Stimulated activated CD8-positive, alpha-beta memory T cell treated with anti-CD3 and anti-CD28 coated beads, Interleukin-7, amount 100 ng/mL, for 48 hours (primary cell): Measurements from ENCODE around the gene SLC9A3.
"Not testable (repeated sequence)": the region's sequence is repeated elsewhere in the genome, so short reads cannot be mapped to it uniquely, and the experiment has no call there.

ENCODE experiments used
- DNase-seq, 2 donors: peaks; one replicate each; pipeline ENCODE4 v3.0.0-alpha.2; 2020; ENCODE audit warnings: low read depth in 1 of 2; ENCODE audit errors: extremely low read depth in 1 of 2

SLC9A3 gene

DNA sequence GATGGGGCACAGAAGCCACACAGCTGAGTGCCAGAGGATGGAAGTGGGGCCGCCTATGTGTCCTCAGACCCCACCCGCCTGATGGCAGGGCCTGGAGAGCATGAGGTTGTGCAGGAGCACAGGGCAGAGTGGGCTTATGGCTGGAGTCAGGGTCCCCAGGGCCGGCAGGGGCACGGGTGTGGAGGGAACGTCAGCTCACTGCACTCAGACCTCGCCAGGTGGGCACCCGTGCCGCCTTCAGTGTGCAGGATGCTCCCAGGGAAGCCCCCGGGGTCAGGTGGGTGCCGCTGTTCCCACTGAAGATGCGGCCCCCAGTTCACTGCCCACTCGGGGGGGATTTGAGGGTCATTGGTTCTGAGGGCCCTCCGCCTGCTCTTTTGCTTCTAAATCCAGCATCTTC, 46.4 kb downstream of the SLC9A3 start:
- no peak for DNase-seq

DNA sequence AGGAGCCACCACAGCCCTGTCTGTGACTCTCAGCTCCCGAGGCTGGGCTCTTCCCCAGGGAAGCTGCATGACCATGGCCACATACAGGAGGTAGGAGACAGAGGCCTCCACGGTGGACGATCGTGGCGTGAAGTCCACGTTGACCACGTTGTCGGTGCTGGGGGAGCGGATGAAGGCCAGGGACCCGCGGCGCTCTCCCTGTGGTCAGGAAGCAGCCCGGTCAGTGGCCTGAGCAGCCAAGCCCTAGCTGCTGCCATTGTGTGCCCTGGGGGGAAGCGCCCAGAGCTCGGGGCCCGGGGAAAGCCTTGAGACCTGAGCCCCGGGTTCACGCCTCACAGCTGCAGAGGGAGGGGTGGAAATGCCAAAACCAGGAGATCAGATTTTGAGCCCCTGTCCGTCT, 47.0 kb downstream of the SLC9A3 start:
- DNase-seq: no peak

DNA sequence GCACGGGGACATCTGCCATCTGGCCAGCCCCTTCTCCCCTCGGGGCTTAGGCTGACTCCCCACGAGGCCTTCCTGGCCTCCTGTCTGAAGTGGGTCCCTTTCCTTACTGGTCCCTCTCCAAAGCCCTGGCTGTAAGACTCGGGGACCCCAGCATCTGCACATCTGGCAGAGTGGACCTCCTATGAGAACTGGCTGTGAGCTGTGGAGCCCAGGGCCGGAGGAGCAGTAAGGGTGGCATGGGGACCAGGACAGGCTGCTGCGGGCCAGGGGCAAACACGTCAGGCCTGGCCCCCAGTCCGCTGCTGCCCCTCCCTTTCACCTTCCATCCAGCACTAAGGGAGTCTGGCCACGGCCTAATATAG, 47.5 kb downstream of the SLC9A3 start:
- no peak for DNase-seq

DNA sequence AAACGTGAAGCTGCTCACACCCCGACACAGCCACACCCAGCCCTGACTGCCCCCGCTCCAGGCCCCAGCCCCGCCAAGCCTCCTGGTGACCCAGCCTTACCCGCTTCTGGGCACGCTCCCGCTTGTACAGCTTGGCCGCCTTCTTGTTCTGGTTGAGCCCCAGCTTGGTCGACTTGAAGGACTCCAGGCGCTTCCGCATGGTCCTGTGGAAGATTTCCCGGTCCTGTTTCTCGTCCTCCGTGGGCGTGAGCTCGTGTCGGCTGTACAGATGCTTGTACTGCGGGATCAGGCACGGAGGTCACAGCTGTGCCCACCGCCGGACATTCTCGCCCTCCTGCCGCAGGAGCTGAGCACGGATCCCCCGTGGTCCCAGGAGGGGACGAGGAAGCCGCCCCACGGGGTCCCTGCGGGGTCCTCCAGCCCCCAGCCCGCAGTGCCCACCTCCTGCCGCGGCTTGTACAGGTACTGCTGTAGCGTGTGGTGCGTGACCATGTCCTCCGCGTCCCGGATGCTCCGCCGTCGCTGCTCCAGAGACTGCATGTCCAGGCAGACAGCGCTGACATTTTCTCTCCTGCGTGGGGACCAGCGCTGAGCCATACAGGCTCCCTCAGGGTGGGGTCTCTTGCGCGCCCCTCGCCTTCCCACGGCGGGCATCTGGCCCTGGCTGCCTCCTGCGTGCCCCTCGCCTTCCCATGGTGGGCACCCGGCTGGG, 48.0 kb downstream of the SLC9A3 start:
- no peak for DNase-seq

DNA sequence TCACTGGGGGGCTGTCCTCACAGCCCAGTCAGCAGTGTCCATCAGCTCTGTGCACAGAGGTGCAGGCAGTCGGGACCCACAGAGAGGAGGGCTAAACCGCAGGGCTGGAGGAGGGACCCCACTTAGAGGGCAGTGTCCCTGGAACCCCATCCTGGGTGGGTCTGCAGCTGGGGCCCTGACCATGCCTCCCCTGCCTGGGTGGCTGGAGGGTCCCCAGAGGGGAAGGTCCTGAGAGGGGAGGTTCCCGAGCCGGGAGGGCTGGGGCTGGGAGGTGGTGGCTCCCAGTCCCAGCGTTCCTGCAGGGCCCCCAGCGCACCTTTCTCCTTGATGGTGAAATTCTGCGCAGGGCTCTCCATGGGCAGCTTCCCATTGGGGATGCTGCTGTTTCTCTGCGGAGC, 48.5 kb downstream of the SLC9A3 start:
- no peak for DNase-seq

DNA sequence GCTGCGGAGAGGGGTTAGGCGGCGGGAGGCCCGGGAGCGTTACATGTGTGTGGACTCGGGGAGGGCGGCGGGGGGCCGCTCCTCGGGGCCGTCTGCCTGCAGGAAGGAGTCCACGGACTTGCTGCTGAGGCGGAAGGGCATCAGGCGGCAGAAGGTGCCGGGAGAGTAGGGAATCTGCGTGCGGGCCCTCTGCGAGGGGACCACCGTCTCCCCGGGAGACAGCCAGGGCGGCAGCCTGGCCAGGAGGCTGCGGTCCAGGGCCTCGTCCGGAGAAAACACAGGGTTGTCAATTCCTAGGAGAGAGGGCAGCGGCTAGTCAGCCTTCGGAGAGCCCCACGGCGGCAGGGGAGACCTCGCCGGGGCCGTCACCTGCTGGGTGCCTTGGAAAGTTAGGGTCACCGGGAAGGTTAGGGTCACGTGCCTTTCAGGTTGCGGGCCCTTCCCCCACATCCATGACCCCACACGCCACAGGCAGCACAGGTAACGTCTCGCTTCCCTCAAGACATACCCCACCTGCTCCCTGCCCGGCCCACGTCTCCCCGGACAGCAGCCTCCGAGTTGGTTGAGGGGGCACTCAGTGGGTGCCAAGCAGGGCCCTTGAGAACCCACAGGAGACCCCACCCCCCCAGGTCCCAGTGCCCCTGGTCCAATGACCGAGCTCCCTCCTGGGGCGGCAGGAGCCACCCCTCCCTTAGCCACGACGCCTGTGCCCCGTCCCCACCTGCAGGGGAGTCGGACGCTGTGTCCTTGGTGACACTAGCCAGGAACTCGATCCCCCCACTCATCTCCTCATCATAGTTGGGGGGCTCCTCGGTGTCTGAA, 49.2 kb downstream of the SLC9A3 start:
- no peak for DNase-seq

DNA sequence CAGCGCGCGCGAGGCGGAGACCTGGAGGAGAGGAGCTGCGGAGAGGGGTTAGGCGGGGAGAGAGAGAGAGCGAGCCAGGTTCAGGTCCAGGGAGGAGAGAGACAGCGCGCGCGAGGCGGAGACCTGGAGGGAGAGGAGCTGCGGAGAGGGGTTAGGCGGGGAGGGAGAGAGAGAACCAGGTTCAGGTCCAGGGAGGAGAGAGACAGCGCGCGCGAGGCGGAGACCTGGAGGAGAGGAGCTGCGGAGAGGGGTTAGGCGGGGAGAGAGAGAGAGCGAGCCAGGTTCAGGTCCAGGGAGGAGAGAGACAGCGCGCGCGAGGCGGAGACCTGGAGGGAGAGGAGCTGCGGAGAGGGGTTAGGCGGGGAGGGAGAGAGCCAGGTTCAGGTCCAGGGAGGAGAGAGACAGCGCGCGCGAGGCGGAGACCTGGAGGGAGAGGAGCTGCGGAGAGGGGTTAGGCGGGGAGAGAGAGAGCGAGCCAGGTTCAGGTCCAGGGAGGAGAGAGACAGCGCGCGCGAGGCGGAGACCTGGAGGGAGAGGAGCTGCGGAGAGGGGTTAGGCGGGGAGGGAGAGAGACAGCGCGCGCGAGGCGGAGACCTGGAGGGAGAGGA, 49.9 kb downstream of the SLC9A3 start:
- DNase-seq: not testable (repeated sequence)

DNA sequence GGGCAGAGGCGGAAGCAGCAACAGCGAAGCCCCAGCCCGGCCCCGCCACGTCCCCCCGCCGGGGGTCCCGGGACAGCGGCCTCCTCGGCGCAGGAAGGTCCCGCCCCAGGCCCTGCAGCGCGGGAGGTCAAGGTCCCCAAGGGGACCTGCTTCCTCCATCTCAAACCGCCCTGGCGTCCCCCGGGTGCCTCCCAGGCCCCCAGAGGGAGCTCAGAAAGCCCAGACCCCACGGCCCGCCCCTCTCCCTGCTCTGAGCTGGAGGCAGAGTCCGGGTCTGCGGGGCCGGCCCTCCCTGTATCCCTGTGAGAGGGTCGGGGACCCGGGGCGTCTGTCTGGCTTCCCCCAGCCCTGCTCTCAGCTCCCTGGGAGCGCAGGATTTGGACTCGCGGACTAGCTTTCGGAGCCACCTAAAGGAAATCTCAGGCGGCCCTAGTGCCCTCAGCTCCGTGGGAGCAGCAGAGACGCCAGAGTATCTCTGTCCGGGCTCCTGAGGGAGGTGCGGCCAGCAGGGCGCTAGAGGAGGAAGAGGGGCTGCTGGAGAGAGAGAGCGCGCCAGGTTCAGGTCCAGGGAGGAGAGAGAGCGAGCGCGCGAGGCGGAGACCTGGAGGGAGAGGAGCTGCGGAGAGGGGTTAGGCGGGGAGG, 50.6 kb downstream of the SLC9A3 start:
- DNase-seq: no peak

DNA sequence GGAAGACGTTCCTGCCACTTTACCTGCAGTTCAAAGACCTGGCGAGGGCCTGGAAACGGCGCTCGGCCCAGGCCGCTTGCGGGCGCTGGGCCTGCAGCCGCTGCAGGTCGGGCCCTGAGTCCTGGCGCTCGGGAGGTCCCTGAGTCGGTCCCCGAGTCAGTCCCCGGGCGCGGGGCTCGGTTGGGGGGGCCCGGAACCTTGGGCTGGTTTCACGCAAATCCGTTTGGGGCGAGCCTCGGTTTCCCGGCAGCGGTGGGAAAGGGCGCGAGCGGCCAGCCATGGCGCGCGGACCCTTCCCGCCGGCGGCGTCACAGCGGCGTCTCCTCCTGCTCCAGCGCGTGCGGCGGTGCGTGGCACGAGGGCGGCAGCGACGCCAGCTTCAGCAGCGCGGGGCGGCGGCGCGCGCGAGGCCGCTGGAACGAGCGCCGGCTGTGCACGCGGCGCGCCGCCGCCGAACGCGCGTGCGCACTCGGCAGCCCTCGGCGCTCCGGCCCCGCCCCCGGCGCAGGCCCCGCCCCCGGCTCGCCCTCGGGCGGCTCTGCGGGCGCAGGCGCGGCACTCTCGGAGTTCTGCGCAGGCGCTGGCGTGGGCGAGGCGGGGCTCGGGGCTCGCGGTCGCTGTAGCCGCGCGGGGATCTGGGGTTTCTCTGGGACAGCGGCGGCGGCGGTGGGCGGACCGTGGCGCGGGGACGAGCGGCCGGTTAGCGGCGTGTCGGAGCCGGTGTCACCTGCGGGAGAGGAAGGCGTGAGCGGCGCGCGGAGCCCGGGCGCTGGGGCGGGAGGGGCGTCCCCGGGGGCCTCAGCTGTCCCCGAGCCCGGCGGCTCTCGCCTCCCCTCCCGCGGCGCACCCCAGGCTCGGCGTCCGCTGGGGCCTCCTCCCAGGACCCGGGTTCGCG, 51.3 kb downstream of the SLC9A3 start:
- DNase-seq: peak; percentile 80 to 81

DNA sequence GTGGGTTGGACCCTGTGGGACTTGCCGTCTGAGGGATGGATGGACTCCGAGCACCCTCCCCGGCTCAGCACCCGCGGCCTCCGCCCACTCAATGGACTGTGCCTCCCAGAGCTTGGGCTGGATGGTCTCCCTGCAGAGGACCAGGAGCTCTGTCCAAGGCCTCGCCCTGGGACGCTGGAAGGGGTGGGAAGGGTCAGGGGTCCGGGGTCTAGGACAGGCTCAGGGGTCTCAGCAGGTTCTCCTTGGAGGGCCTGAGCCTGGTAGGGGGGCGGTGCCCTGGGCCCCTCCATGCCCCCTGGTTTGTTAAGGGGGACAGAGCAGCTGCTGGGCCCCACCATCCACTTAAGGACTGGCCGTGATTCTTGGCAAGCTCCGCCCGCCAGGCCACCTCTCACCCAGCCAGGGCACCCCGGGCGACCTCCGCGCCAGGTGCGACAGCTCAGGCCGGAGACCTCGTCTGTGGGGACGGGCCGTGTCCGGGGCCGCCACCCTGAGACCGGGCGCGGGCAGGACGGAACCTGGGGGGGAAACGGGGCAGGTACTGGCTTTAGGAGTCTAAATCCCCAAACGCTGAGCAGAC, 52.1 kb downstream of the SLC9A3 start:
- DNase-seq: peak in 1 of 2 donors; percentile 23

DNA sequence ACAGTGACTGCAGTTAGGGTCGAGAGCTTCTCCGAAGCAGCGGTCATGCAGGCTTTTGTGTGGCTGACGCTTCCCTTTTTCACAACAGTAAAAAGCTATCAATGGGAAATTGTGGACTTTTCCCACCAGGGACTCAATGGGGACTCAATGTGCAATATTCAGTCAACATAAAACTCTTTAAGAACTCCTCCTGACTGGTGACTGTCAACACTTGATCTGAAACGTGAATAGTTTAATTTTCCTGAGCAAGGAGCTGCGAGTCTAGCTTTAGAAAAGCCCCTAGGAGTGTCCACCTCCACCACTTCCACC, 52.5 kb downstream of the SLC9A3 start:
- DNase-seq: no peak

DNA sequence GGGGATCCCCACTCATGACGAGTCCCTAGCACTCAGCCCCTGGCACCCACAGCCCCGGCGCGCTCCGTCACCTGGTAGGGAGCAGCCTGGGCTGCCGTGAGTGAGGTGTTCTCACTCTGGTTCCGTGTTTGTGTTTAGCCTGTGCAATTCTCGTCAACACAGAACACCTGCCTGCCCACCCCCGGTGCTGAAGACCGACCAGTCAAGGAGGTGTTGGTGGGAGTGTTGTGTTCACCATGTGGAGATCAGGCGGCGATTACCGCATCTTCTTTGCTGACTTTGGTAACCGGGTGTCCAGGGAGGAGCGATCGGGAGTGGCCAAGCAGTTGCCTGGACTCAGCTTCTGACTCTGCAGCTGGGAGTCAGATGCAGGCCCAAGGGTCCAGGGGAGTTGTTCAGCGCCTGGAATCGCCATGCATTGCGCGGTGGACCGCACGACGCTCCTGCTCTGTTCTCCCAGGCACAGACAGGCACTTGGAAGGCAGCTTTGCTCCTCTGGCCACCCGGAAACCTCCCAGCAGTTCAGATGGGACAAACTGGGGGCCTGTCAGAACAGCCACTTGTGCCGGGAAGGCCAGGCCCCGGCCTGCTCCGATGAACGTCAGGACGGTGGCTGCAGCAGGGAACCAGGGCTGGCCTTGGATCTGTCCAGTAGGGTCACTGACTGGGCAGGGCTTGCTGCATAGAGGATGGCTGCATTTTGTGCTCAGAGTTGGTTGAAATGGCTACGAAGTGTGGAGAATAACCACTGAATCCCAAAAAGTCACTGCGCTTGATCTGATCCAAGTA, 53.1 kb downstream of the SLC9A3 start:
- no peak for DNase-seq

DNA sequence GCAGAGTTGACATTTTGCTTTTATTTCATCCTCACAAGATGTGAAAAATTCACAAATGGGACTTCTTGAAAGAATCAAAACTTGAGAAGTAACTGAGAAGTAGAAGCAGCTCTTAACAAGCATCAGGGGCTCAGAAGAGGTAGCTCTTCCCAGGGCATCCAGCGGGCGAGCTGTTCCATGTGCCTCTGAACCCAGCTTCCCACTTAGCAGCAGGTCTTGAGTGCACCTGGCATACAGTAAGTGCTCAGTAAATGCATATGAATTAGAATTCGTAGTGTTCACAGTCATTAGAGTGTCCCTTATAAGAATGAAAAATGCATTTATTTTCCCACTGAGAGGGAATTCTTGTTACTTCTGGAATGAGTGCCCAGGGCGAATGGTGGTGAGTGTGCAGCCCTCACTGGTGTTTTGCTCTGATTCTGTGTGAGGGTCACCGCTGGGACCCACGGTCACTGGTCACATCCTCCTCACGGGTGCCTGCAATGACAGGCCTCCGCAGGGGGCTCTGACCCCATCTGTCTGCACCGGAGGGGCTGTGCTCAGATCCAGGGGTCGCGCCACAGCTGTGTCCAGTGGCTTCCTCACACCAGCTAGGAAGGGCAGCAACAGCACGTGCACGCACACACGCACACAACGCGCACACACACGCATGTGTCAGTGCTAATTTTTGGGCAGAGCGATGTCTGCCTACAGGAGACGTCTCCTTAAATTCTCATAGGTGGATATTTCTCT, 54.3 kb downstream of the SLC9A3 start:
- no peak for DNase-seq

DNA sequence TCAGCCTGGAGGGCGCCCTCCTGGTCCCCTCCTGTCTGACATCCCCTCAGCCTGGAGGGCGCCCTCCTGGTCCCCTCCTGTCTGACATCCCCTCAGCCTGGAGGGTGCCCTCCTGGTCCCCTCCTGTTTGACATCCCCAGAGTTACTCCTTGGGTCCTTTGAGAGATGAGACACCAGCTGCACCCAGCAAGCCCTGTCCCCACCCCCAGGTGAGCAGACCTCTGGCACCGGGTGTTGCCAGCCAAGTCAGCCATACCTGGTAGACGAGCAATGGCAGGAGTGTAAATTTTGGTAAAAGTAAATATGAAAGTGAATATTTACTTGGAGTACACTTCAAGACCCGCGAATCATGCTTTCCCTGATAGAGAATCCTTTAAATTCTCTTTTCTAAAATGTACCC, 55.8 kb downstream of the SLC9A3 start:
- DNase-seq: no peak

DNA sequence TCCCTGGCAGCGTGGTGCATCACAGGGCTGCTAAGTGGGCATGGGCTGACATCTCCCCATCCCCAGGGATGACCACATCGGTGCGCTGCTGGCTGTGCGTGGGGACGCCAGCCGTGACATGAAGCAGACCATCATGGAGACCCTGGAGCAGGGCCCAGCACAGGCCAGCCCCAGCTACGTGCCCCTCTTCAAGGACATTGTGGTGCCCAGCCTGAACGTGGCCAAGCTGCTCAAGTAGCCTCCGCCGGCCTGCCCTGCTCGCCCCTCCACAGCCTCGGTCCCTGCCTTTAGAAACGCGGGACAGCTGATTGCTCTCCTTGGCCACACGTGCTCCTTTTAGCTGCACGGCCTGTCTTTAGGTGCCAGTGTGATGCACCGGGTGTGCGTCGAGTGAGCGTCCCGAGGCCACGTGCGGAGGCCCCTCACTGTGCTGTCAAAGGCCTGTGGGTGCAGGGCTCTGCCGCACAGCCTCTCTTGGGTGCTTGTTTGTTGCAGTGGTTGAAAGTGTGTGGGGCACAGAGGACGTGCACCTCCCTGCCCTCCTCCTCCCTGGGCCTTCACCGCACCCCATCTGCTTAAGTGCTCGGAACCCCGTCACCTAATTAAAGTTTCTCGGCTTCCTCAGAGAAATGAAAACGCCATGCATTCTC, 57.5 kb downstream of the SLC9A3 start:
- DNase-seq: no peak

DNA sequence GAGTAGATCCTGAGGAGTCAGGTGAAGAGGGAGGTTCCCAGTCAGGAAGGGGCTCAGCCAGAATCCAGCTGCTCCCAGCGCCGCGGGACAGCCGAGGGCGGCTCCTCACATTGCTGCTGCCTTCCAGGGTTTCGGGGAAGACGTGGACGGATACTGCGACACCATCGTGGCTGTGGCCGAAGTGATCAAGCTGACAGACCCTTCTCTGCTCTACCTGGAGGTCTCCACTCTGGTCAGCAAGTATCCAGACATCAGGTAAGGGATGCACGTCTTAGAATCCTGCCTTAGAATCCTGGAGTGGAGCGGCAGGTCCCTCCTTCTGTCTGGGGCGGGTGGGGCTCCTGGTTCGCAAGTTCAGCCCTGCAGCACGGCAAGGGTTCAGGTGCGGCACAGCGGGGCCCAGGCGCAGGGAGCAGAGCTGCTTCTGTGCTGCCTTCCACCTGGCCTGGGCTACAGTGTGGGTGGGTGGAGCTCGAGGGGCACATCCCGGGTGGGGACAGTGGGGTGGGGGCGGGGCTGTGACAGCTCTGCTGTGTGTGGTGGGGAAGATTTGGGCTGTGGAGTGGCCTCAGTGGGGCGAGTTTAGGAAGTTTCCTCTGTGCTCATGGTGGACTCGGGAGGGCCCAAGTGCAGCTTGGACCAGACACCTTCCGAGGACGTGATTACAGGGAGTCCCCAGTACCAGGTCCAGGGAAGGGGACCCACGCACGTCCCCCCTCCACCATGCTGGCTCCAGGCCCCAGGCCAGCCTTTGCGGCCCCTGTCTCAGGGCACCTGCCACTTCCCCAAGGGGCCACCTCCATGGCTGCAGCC, 58.5 kb downstream of the SLC9A3 start:
- no peak for DNase-seq

DNA sequence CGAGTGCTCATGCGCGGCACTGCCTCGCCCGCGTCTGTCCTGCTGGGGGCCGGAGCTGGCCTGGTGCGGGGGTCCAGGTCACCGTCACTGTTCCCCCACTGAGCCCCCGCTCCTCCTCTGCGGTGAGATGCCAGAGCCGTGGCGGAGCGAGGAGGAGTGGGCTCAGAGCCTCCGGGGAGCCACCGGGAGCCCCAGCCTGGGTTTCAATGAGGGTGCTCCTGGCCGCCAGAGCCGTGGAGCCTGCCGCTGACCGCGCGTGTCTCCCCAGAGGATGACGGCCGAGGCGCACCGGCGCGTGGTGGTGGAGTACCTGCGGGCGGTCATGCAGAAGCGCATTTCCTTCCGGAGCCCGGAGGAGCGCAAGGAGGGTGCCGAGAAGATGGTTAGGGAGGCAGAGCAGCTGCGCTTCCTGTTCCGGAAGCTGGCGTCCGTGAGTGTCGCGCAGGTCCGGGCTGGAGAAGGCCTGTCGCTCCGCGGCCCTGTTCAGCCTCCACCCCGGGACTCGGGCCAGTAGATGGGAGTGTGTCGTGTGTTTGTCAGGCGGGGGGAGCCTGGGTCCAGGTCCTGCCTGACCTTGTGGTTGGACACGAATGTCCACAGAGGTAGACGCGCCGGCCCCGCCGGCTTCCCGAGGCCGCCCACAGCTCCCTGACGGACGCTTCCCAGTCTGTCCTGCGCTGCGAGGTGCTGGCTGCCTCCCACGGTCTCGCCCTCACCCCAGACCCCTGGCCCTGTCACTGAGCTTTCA, 59.2 kb downstream of the SLC9A3 start:
- no peak for DNase-seq
